Endothelial cell of umbilical vein (primary cell): ENCODE data around the gene FAM78A. TPM values are rescaled to one million over a fixed set of nuclear protein-coding genes. Genes with fewer than 3 reads are reported as not detected.

Experiments used
- BruUV-seq: library from RNA; stranded (reverse); fragments of 400-500 nt; replicated peaks from 2 replicates; lab custom pipeline; 2021; lab: Mats Ljungman, UMichigan
- CTCF ChIA-PET: fragments of 300-600, 350-600 bp; sonication (Branson Sonifier 250); formaldehyde crosslinking; loops from one replicate; lab custom pipeline; 2021; ENCODE audit warnings: antibody characterized with exemption, inconsistent platforms; lab: Charles Lee
- POLR2A ChIA-PET: fragments of 300-600, 350-600 bp; sonication (Branson Sonifier 250); formaldehyde crosslinking; loops from one replicate; lab custom pipeline; 2021; ENCODE audit warnings: antibody characterized with exemption, inconsistent platforms; lab: Charles Lee
- DNase-seq: peaks from one replicate; pipeline ENCODE4 v3.0.0-alpha.2; 2011; ENCODE audit warnings: low read depth, low spot score
- FAIRE-seq: peaks from 2 replicates; lab custom pipeline; 2011; peaks lifted over from hg19 to GRCh38; lab: Jason Lieb, UNC
- H2AFZ ChIP-seq: 2 replicates; pipeline ENCODE4 v1.6.0; 2012; ENCODE audit warnings: low read depth, low read length, control low read depth, inconsistent platforms
- H3K27ac ChIP-seq: 2 replicates; pipeline ENCODE4 v1.5.1; 2011; ENCODE audit warnings: low read depth, mild to moderate bottlenecking, control low read depth, low read length, moderate library complexity; ENCODE audit not compliant: insufficient read depth
- H3K27me3 ChIP-seq, 2 experiments: 2 replicates each; pipeline versions ENCODE4 v1.6.0 to v1.6.1; 2011; ENCODE audit warnings: low read length in 2 of 2, mixed read lengths in 1 of 2; ENCODE audit not compliant: control insufficient read depth in 2 of 2, insufficient read depth in 2 of 2
- H3K36me3 ChIP-seq, 2 experiments: 2 replicates in 1 of 2; 3 replicates in 1 of 2; pipeline ENCODE4 v1.5.1; 2011; ENCODE audit warnings: low read length in 2 of 2, mild to moderate bottlenecking in 1 of 2, moderate library complexity in 1 of 2; ENCODE audit not compliant: control insufficient read depth in 2 of 2, insufficient read depth in 2 of 2; ENCODE audit errors: extremely low read depth in 1 of 2
- H3K4me1 ChIP-seq: 3 replicates; pipeline ENCODE4 v1.5.1; 2011; ENCODE audit warnings: mild to moderate bottlenecking, low read length; ENCODE audit not compliant: control insufficient read depth, insufficient read depth; ENCODE audit errors: extremely low read depth
- H3K4me2 ChIP-seq: 2 replicates; pipeline ENCODE4 v1.6.1; 2011; ENCODE audit warnings: low read length, control low read depth, mixed read lengths; ENCODE audit not compliant: insufficient read depth
- H3K4me3 ChIP-seq, 3 experiments: fragments of 200-600 bp in 1 of 3; sonication (generic), shearing (Covaris generic) in 1 of 3; replicated peaks in 1 of 3; 2 replicates each; pipeline ENCODE4 v1.5.1; 2011 to 2016; ENCODE audit warnings: control low read depth in 3 of 3, low read length in 3 of 3, mild to moderate bottlenecking in 2 of 3, inconsistent platforms in 1 of 3, low read depth in 1 of 3, moderate library complexity in 1 of 3; ENCODE audit not compliant: insufficient read depth in 1 of 3
- H3K79me2 ChIP-seq: 2 replicates; pipeline ENCODE4 v1.6.0; 2012; ENCODE audit warnings: low read length, inconsistent platforms; ENCODE audit not compliant: control insufficient read depth, insufficient read depth
- H3K9ac ChIP-seq: replicated peaks from 2 replicates; pipeline ENCODE3; 2011; ENCODE audit warnings: low read length, control low read depth; ENCODE audit not compliant: insufficient read depth; ENCODE audit errors: extremely low read depth
- H3K9me1 ChIP-seq: replicated peaks from 3 replicates; pipeline ENCODE4 v1.6.0; 2011; ENCODE audit warnings: mild to moderate bottlenecking, low read length; ENCODE audit not compliant: control insufficient read depth, insufficient read depth; ENCODE audit errors: extremely low read depth
- H3K9me3 ChIP-seq: replicated peaks from 2 replicates; pipeline ENCODE4 v1.5.1; 2012; ENCODE audit warnings: low read length, inconsistent platforms; ENCODE audit not compliant: control insufficient read depth, insufficient read depth
- H4K20me1 ChIP-seq: replicated peaks from 2 replicates; pipeline ENCODE3; 2011; ENCODE audit warnings: mild to moderate bottlenecking, low read length; ENCODE audit not compliant: control insufficient read depth, insufficient read depth; ENCODE audit errors: extremely low read depth
- CTCF ChIP-seq, 2 donors: IDR thresholded peaks; 1 replicate in 1 of 2; 2 replicates in 1 of 2; pipeline ENCODE4 v1.5.1; 2011; ENCODE audit warnings: low read length in 2 of 2, mild to moderate bottlenecking in 2 of 2, moderate library complexity in 2 of 2, control low read depth in 1 of 2, inconsistent platforms in 1 of 2, low read depth in 1 of 2; ENCODE audit not compliant: insufficient read depth in 1 of 2; ENCODE audit errors: extremely low read depth in 1 of 2
- EZH2 ChIP-seq: IDR thresholded peaks from 2 replicates; pipeline ENCODE4 v1.6.1; 2012; ENCODE audit warnings: borderline replicate concordance, low read depth, mild to moderate bottlenecking, moderate library complexity, low read length, inconsistent platforms; ENCODE audit not compliant: severe bottlenecking
- FOS ChIP-seq: IDR thresholded peaks from 2 replicates; pipeline ENCODE4 v1.6.1; 2011; ENCODE audit warnings: mild to moderate bottlenecking, low read length, moderate library complexity, borderline replicate concordance; ENCODE audit not compliant: insufficient read depth
- GATA2 ChIP-seq: IDR thresholded peaks from 2 replicates; pipeline ENCODE4 v1.7.0; 2011; ENCODE audit warnings: low read depth, mild to moderate bottlenecking, moderate library complexity, mixed read lengths, low read length; ENCODE audit not compliant: insufficient read length, insufficient read depth
- JUN ChIP-seq: IDR thresholded peaks from 2 replicates; pipeline ENCODE4 v1.6.1; 2011; ENCODE audit warnings: borderline replicate concordance, low read depth; ENCODE audit not compliant: insufficient read length, insufficient read depth
- MAX ChIP-seq: IDR thresholded peaks from 2 replicates; pipeline ENCODE4 v1.6.1; 2011; ENCODE audit not compliant: insufficient read depth, insufficient read length
- MYC ChIP-seq: IDR thresholded peaks from one replicate; pipeline ENCODE4 v1.6.1; 2011; ENCODE audit warnings: mild to moderate bottlenecking, low read depth, low read length
- POLR2A ChIP-seq: IDR thresholded peaks from 2 replicates; pipeline ENCODE4 v1.6.1; 2012; ENCODE audit warnings: low read depth, mild to moderate bottlenecking, control low read depth, low read length
- POLR2AphosphoS5 ChIP-seq: IDR thresholded peaks from 2 replicates; pipeline ENCODE4 v1.6.1; 2012; ENCODE audit warnings: low read depth, mild to moderate bottlenecking, control low read depth, low read length, moderate library complexity; ENCODE audit not compliant: insufficient read depth
- dilution Hi-C: fragments of 300-500 bp; cut with MboI; formaldehyde crosslinking; loops from one replicate; pipeline ENCODE4 v1.15.0; 2019; ENCODE audit warnings: low sequenced_read_pairs; ENCODE audit not compliant: extremely low pct_ligation_motif_present
- intact Hi-C: fragments of 100-400 bp; cut with micrococcal nuclease; formaldehyde crosslinking; loops from one replicate; pipeline ENCODE4 v1.10.0; 2022
- polyA plus RNA-seq, 4 experiments: library from polyadenylated mRNA; depleted of rRNA in 3 of 4; stranded (reverse) in 3 of 4; unstranded in 1 of 4; fragments of >200 nt; gene quantifications; 2 replicates each; pipeline versions ENCODE4 v1.2.1 to v1.2.3, GENCODE V29; 2011 to 2012; ENCODE audit warnings: missing spikeins in 1 of 4
- total RNA-seq: library from RNA; stranded (reverse); gene quantifications from 2 replicates; pipeline ENCODE4 v1.2.3, GENCODE V29; 2021

Gene FAM78A
- total and polyA plus RNA-seq, 2 donors (not counting 3 experiments of a cell fraction or from before 2014, with no cell fraction given), result 34.0 to 37.4 TPM

DNA sequence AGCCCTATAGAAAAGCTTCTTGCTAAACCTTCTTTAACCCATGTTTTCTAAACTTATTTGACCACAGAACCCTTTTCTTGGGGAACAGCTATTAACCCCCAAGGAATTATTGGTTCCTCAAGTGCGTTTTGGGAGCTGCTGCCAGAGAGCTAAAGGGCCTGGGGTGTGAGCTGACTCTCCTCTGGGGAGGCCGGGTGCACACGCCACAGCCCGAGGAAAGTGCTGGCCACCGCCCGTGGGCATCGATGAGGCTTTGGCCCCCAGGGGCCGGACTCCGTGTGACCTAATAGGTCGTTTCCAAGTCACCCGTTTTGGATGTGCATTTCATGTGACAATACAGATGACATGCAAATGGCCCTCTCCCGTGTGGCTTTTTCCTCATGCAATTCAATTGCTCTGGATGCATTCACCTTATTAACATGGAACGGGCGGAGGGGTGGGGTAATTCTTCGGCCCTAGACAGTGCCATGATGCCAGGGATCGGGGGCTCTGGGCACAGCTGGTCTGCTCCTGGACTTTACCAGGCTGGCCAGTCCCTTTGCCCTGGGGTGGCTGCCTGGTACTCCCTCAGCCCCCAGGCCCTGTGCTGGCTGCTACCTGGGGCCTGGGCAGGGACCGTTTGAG, 32.7 kb upstream of the FAM78A start:
- ChIA-PET POLR2A (no interaction called here), CTCF (interaction anchor here (1.3 kb wide), 1 partner anchor 27 kb away, joined by 4 read pairs; no protein-coding TSS in a partner anchor)
- H3K27me3 ChIP-seq, result no peaks in the 10 kb centered on the region
- no peak overlapping the region for H3K4me2 ChIP-seq
- intact Hi-C loops, result no loop called here
- dilution Hi-C loops, result no loop called here
- FAIRE-seq (no peak), DNase-seq (no peak)
- no peak for TF ChIP-seq FOS
- no peak for TF ChIP-seq POLR2A
- no peak for TF ChIP-seq MYC
- no peak for TF ChIP-seq GATA2
- no peak for TF ChIP-seq MAX
- no peak for TF ChIP-seq EZH2
- TF ChIP-seq CTCF (IDR thresholded peaks at IDR 0.05; ENCODE audit: extremely low read depth in 1 of 2, insufficient read depth in 1 of 2, low read depth in 1 of 2, low read length in 2 of 2), result no peak
- TF ChIP-seq JUN, result no peak
- no peak for TF ChIP-seq POLR2AphosphoS5
- no peaks in the 10 kb centered on the region for H3K36me3 ChIP-seq
- BruUV-seq, result no TSS peak
- H3K4me3 ChIP-seq, result no peak overlapping the region
- H4K20me1 ChIP-seq, result no peaks in the 10 kb centered on the region
- H3K4me1 ChIP-seq, result no peaks in the 10 kb centered on the region
- H3K79me2 ChIP-seq, result no peaks in the 10 kb centered on the region
- no peak overlapping the region for H2AFZ ChIP-seq
- no peak overlapping the region for H3K27ac ChIP-seq
- no peaks in the 10 kb centered on the region for H3K9me1 ChIP-seq
- no peaks in the 10 kb centered on the region for H3K9me3 ChIP-seq
- H3K9ac ChIP-seq, result no peak overlapping the region
